Lower leg skin (tissue), 3 donors: ENCODE data around the gene CXCL12.

ENCODE experiments used
- CTCF ChIP-seq, 3 donors: fragments of 450-650 bp; IDR thresholded peaks; one replicate each; pipeline ENCODE4 v1.5.1; 2016; ENCODE audit warnings: antibody characterized with exemption in 3 of 3, mild to moderate bottlenecking in 3 of 3, moderate library complexity in 2 of 3
- POLR2A ChIP-seq, 2 donors: fragments of 450-650 bp; IDR thresholded peaks; one replicate each; pipeline ENCODE4 v1.6.1; 2016 to 2017; ENCODE audit warnings: antibody characterized with exemption in 2 of 2, mild to moderate bottlenecking in 1 of 2, moderate library complexity in 1 of 2

- TF ChIP-seq CTCF (IDR thresholded peaks at IDR 0.05) = no peak
- TF ChIP-seq POLR2A (IDR thresholded peaks at IDR 0.05) = no peak
These were observed 43.0 kb downstream of the CXCL12 start for GRCh38 chr10:44341886-44342285.
